HFFc6 (cell line): ENCODE data around the gene C6orf89. TPM values are rescaled to one million over a fixed set of nuclear protein-coding genes. Genes with fewer than 3 reads are reported as not detected.

Experiments used
- DNase-seq: peaks from one replicate; pipeline ENCODE4 v3.0.0-alpha.2; 2018
- H3K27ac Mint-ChIP-seq: 2 replicates; pipeline ENCODE4 v1.8.0; 2020; ENCODE audit warnings: mild to moderate bottlenecking, mixed read lengths
- H3K27me3 Mint-ChIP-seq: 2 replicates; pipeline ENCODE4 v1.8.0; 2021; ENCODE audit warnings: mild to moderate bottlenecking, moderate library complexity, mixed read lengths; ENCODE audit not compliant: insufficient read depth
- H3K36me3 Mint-ChIP-seq: 2 replicates; pipeline ENCODE4 v1.8.0; 2021; ENCODE audit warnings: low read depth, mixed read lengths
- H3K4me1 Mint-ChIP-seq: 2 replicates; pipeline ENCODE4 v1.8.0; 2020; ENCODE audit warnings: low read depth, mixed read lengths
- H3K4me3 Mint-ChIP-seq: 2 replicates; pipeline ENCODE4 v1.8.0; 2020; ENCODE audit warnings: mild to moderate bottlenecking, moderate library complexity, mixed read lengths
- H3K9me3 Mint-ChIP-seq: 2 replicates; pipeline ENCODE4 v1.8.0; 2020; ENCODE audit warnings: mild to moderate bottlenecking, mixed read lengths
- total RNA-seq, 6 experiments: library from RNA; stranded (reverse); fragmentation: NEBNext Ultra II Directional; extraction: Animal tissue kit (Norgen Biotek cat#: 25700); gene quantifications; 2 replicates in 1 of 6; 3 replicates in 5 of 6; pipeline ENCODE4 v1.2.3, GENCODE V29; 2021
- TF ChIP-seq, protein P1 (sequence below): fragments of 200-600 bp; sonication (generic); IDR thresholded peaks from 2 replicates; pipeline ENCODE4 v1.5.0; 2021; ENCODE audit warnings: antibody characterized with exemption, mild to moderate bottlenecking

C6orf89 gene
- total RNA-seq, 6 experiments from 2014 or later: 71.3 to 89.2 (median 80.8) TPM

- Mint-ChIP-seq H3K4me1 (peaks cover 66% of the 10 kb centered on the region), H3K27me3 (peaks cover 2% of the 10 kb centered on the region; the same call in 1 of the 2 replicates), H3K4me3 (no peak overlapping the region), H3K36me3 (peaks cover 29% of the 10 kb centered on the region; the same call in 1 of the 2 replicates), H3K9me3 (no peaks in the 10 kb centered on the region), H3K27ac (no peak overlapping the region)
- DNase-seq: no peak
- TF ChIP-seq, protein P1, sequence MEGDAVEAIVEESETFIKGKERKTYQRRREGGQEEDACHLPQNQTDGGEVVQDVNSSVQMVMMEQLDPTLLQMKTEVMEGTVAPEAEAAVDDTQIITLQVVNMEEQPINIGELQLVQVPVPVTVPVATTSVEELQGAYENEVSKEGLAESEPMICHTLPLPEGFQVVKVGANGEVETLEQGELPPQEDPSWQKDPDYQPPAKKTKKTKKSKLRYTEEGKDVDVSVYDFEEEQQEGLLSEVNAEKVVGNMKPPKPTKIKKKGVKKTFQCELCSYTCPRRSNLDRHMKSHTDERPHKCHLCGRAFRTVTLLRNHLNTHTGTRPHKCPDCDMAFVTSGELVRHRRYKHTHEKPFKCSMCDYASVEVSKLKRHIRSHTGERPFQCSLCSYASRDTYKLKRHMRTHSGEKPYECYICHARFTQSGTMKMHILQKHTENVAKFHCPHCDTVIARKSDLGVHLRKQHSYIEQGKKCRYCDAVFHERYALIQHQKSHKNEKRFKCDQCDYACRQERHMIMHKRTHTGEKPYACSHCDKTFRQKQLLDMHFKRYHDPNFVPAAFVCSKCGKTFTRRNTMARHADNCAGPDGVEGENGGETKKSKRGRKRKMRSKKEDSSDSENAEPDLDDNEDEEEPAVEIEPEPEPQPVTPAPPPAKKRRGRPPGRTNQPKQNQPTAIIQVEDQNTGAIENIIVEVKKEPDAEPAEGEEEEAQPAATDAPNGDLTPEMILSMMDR: no peak
Observed at GRCh38 chr6:36871686-36872085, 14.1 kb upstream of the C6orf89 start.

DNA sequence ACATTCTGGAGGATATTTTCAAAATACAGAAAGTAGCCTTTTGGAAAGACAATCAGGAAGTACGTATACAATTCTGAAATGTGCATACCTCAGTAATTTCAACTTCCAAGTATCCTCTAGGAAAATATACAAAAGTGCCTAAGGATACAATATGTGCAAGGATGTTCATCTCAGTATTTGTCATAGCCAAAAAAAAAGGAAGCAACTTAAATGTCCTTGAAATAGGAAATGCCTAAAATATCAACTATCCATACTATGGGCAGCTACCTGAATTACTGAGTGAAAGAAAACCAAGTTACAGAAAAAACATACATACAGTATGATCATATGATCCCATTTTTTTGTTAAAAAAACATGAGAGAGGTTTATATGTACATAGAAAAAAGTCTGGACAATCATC lies 12.6 kb upstream of the C6orf89 start:
- H3K4me1 Mint-ChIP-seq: peaks cover 53% of the 10 kb centered on the region
- TF ChIP-seq, protein P1: no peak
- peak overlapping the region; percentile 99 for H3K4me3 Mint-ChIP-seq
- H3K36me3 Mint-ChIP-seq: peaks cover 18% of the 10 kb centered on the region; the same call in 1 of the 2 replicates
- H3K27ac Mint-ChIP-seq: peak overlapping the region; percentile 100; the same call in 1 of the 2 replicates
- no peak for DNase-seq
- no peaks in the 10 kb centered on the region for H3K27me3 Mint-ChIP-seq
- H3K9me3 Mint-ChIP-seq: no peaks in the 10 kb centered on the region

DNA sequence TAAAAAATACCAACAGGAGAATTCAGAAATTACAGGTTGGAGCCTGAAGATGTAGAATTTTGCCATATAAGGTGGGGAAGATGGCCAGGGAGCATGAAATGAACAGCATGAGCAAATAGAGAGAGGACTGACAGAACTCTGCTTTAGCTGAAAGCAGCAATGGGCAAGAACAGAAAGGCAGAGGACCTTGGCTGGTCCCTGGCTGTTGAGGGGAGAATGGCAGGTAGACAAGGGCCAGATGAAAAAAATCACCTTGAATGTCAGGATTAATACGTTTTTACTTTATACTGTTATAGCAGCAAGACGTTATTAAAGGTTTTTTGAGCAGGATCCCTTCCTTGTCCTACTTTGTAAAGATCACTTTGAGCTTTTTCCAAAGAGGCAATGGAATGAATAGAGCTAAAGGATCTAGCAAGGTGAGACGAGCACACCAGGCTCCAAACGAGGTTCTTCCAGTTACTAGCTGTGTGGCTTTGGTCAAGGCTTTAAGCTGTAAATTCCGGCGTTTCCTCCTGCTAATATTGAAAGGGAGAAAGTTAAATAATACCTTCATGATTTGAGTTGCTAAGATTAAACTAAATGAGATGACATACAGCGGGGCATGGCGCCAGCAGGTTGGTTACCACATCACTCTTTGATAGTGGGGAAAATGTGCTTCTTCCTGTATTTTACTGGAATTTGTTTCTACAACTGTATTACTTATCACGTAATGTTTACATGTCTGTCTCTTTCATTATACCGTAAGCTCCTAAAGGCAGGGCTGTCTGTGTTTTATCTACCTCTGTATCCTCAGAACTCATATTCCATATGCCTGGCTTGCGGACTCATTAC lies 11.9 kb upstream of the C6orf89 start:
- no peak for DNase-seq
- TF ChIP-seq, protein P1: peak; percentile 37; the same call in 1 of the 2 replicates
- Mint-ChIP-seq H3K4me3 (peak overlapping the region; percentile 99), H3K27me3 (no peaks in the 10 kb centered on the region), H3K4me1 (peaks cover 52% of the 10 kb centered on the region), H3K27ac (peak overlapping the region; percentile 100), H3K9me3 (no peaks in the 10 kb centered on the region), H3K36me3 (peaks cover 16% of the 10 kb centered on the region; the same call in 1 of the 2 replicates)

DNA sequence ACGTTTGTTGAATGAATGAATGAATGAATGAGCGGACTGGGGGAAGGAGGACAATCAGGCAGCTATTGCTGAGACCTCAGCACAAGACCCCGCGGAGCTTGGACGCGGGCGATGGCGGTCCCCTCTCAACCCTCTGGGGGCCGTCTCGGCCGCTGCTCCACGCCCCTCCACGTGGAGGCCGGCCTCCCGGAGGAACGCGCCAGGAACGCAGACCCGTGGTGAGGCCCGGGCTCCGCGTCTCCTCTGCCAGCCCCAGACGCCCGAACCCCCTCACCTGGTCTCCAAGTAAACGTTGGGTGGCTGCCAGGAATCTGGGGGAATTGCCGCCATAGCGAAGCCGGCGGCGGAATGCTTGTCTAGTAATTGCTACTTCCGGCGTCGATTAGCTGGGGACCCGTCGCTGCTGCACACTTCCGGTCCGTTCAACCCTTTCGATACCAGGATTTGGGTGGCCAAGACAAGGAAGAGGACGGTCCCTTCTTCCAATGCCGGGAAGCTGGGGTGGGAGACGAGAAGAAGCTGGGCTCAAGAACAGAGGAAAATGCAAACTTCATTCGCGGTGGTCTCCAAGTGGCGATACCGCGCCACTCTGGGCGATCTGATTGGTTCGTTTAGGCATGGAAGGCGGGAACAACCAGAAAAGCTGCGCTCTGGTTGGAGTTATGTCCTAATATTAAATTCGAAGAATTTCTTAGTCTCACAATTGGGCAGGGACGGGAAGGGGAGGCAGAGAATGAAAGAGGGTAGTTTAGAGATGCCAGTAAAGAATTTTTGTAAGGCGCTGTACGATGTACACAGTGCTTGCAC lies 11.1 kb upstream of the C6orf89 start, which contains the start of gene PPIL1:
Gene PPIL1, minus strand, starts transcription at position 361 of the 807 bp plus-strand sequence. Its CDS starts 31 bp downstream, at position 330.
- DNase-seq: peak; percentile 85
- H3K27ac Mint-ChIP-seq: peak within 1 kb of the TSS; percentile 100
- H3K36me3 Mint-ChIP-seq: peaks cover 16% of the 10 kb centered on the region; the same call in 1 of the 2 replicates
- H3K4me1 Mint-ChIP-seq: peaks cover 60% of the 10 kb centered on the region
- no peaks in the 10 kb centered on the region for H3K9me3 Mint-ChIP-seq
- no peaks in the 10 kb centered on the region for H3K27me3 Mint-ChIP-seq
- TF ChIP-seq, protein P1: peak; percentile 15; the same call in 1 of the 2 replicates
- H3K4me3 Mint-ChIP-seq: peak within 1 kb of the TSS; percentile 99

DNA sequence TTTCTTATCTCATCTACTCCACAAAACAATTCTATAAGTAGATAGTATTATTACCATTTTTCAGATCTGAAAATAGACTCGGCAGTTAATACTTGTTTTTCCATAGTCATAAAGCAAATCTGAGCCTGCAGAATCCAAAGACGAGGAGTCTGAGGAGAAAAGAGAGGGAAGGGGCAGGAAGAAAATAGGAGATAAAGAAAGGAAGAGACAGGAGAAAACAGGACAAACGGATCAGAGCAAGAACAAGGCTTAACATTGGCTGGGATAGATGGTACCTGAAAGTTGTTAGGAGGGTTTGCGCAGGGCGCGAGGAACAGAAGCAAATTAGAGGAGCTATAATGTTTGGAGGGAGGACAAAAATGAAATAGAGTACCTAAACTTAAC lies 10.5 kb upstream of the C6orf89 start:
- TF ChIP-seq, protein P1: no peak
- peaks cover 61% of the 10 kb centered on the region for H3K4me1 Mint-ChIP-seq
- H3K9me3 Mint-ChIP-seq: no peaks in the 10 kb centered on the region

More for the DNA sequence above, 10.5 kb upstream of the C6orf89 start:
- Mint-ChIP-seq H3K27ac (peak overlapping the region; percentile 100), H3K36me3 (peaks cover 13% of the 10 kb centered on the region; the same call in 1 of the 2 replicates), H3K4me3 (peak overlapping the region; percentile 99), H3K27me3 (no peaks in the 10 kb centered on the region)
- no peak for DNase-seq
